OCI-LY1 (cell line): ENCODE data around the gene SH2B3.

Source experiments
- H2AFZ ChIP-seq: fragments of 200-600 bp; sonication (generic), shearing (Covaris generic); 2 replicates; pipeline ENCODE4 v1.6.0; 2014; ENCODE audit warnings: antibody characterized with exemption, mild to moderate bottlenecking, low read length
- H3F3A ChIP-seq: fragments of 200-600 bp; sonication (generic), shearing (Covaris generic); 2 replicates; pipeline ENCODE4 v1.6.0; 2014; ENCODE audit warnings: mild to moderate bottlenecking, antibody characterized with exemption, low read length, moderate library complexity; ENCODE audit not compliant: insufficient read depth
- H3K27ac ChIP-seq: fragments of 200-600 bp; sonication (generic); 2 replicates; pipeline ENCODE4 v1.5.1; 2014; ENCODE audit warnings: low read length, mixed run types, mild to moderate bottlenecking, low read depth; ENCODE audit not compliant: poor library complexity, severe bottlenecking
- H3K27me3 ChIP-seq: fragments of 200-600 bp; sonication (generic); 2 replicates; pipeline ENCODE4 v1.6.0; 2014; ENCODE audit warnings: antibody characterized with exemption, mild to moderate bottlenecking, low read length, moderate library complexity; ENCODE audit not compliant: insufficient read depth
- H3K36me3 ChIP-seq: fragments of 200-600 bp; sonication (generic); 2 replicates; pipeline ENCODE4 v1.6.1; 2014; ENCODE audit warnings: mild to moderate bottlenecking, antibody characterized with exemption, low read length, moderate library complexity, mixed read lengths; ENCODE audit not compliant: insufficient read depth
- H3K4me1 ChIP-seq: fragments of 200-600 bp; sonication (generic); 2 replicates; pipeline ENCODE4 v1.5.1; 2014; ENCODE audit warnings: mild to moderate bottlenecking, low read length, moderate library complexity; ENCODE audit not compliant: insufficient read depth, severe bottlenecking
- H3K4me2 ChIP-seq: fragments of 200-600 bp; sonication (generic), shearing (Covaris generic); 2 replicates; pipeline ENCODE4 v1.6.1; 2014; ENCODE audit warnings: low read length
- H3K4me3 ChIP-seq: fragments of 200-600 bp; sonication (generic); 2 replicates; pipeline ENCODE4 v1.5.1; 2014; ENCODE audit warnings: low read length, low read depth, mild to moderate bottlenecking, mixed read lengths; ENCODE audit not compliant: poor library complexity, severe bottlenecking
- H3K79me2 ChIP-seq: fragments of 200-600 bp; shearing (Covaris generic); 2 replicates; pipeline ENCODE4 v1.6.1; 2016; ENCODE audit warnings: mixed run types, low read length, mixed read lengths; ENCODE audit not compliant: insufficient read depth
- H3K9ac ChIP-seq: fragments of 200-600 bp; sonication (generic), shearing (Covaris generic); 2 replicates; pipeline ENCODE4 v1.6.1; 2014; ENCODE audit warnings: mild to moderate bottlenecking, low read length, mixed read lengths
- H3K9me2 ChIP-seq: fragments of 200-600 bp; sonication (generic), shearing (Covaris generic); 2 replicates; pipeline ENCODE4 v1.6.1; 2014; ENCODE audit warnings: low read depth, mild to moderate bottlenecking, low read length, mixed read lengths
- H3K9me3 ChIP-seq: fragments of 200-600 bp; shearing (Covaris generic); 2 replicates; pipeline ENCODE4 v1.6.1; 2014; ENCODE audit warnings: low read length, mixed read lengths
- H4K20me1 ChIP-seq: fragments of 200-600 bp; sonication (generic), shearing (Covaris generic); 2 replicates; pipeline ENCODE4 v1.6.0; 2016; ENCODE audit warnings: mild to moderate bottlenecking, low read length; ENCODE audit not compliant: insufficient read depth
- EZH2 ChIP-seq: fragments of 200-600 bp; sonication (generic), shearing (Covaris generic); IDR thresholded peaks from 2 replicates; pipeline ENCODE4 v1.8.0; 2017; ENCODE audit warnings: borderline replicate concordance, mixed run types, mild to moderate bottlenecking, antibody characterized with exemption, low read length, moderate library complexity, mixed read lengths
- TF ChIP-seq, protein P1 (sequence below): fragments of 200-600 bp; sonication (generic), shearing (Covaris generic); IDR thresholded peaks from 2 replicates; pipeline ENCODE4 v1.5.1; 2017; ENCODE audit warnings: mild to moderate bottlenecking, antibody characterized with exemption, low read length, moderate library complexity, mixed read lengths

Gene SH2B3

GRCh38 chr12:111454311-111454710 lies 48.6 kb downstream of the SH2B3 start:
- H3F3A ChIP-seq = no peaks in the 10 kb centered on the region
- no peak overlapping the region for H3K27ac ChIP-seq
- no peaks in the 10 kb centered on the region for H3K27me3 ChIP-seq
- no peaks in the 10 kb centered on the region for H4K20me1 ChIP-seq
- no peaks in the 10 kb centered on the region for H3K9me3 ChIP-seq
- no peaks in the 10 kb centered on the region for H3K9me2 ChIP-seq
- no peak overlapping the region for H2AFZ ChIP-seq
- H3K4me1 ChIP-seq = no peaks in the 10 kb centered on the region
- TF ChIP-seq, protein P1, sequence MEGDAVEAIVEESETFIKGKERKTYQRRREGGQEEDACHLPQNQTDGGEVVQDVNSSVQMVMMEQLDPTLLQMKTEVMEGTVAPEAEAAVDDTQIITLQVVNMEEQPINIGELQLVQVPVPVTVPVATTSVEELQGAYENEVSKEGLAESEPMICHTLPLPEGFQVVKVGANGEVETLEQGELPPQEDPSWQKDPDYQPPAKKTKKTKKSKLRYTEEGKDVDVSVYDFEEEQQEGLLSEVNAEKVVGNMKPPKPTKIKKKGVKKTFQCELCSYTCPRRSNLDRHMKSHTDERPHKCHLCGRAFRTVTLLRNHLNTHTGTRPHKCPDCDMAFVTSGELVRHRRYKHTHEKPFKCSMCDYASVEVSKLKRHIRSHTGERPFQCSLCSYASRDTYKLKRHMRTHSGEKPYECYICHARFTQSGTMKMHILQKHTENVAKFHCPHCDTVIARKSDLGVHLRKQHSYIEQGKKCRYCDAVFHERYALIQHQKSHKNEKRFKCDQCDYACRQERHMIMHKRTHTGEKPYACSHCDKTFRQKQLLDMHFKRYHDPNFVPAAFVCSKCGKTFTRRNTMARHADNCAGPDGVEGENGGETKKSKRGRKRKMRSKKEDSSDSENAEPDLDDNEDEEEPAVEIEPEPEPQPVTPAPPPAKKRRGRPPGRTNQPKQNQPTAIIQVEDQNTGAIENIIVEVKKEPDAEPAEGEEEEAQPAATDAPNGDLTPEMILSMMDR = no peak
- TF ChIP-seq EZH2 = no peak
- H3K36me3 ChIP-seq = peaks cover 41% of the 10 kb centered on the region
- no peak overlapping the region for H3K9ac ChIP-seq
- no peaks in the 10 kb centered on the region for H3K79me2 ChIP-seq
- no peak overlapping the region for H3K4me2 ChIP-seq
- H3K4me3 ChIP-seq = no peak overlapping the region

- no peak overlapping the region for H3K27ac ChIP-seq
- no peaks in the 10 kb centered on the region for H3K4me1 ChIP-seq
- H2AFZ ChIP-seq = no peak overlapping the region
- H3K4me3 ChIP-seq = no peak overlapping the region
- H3K36me3 ChIP-seq = peaks cover 41% of the 10 kb centered on the region
- no peaks in the 10 kb centered on the region for H4K20me1 ChIP-seq
- H3K9me3 ChIP-seq = no peaks in the 10 kb centered on the region
- H3K9ac ChIP-seq = no peak overlapping the region
- H3K9me2 ChIP-seq = no peaks in the 10 kb centered on the region
- no peak overlapping the region for H3K4me2 ChIP-seq
- no peaks in the 10 kb centered on the region for H3K27me3 ChIP-seq
- H3K79me2 ChIP-seq = no peaks in the 10 kb centered on the region
- TF ChIP-seq EZH2 = no peak
- TF ChIP-seq, protein P1 = no peak
- H3F3A ChIP-seq = no peaks in the 10 kb centered on the region
Measured at GRCh38 chr12:111454716-111455447, 49.2 kb downstream of the SH2B3 start.

DNA sequence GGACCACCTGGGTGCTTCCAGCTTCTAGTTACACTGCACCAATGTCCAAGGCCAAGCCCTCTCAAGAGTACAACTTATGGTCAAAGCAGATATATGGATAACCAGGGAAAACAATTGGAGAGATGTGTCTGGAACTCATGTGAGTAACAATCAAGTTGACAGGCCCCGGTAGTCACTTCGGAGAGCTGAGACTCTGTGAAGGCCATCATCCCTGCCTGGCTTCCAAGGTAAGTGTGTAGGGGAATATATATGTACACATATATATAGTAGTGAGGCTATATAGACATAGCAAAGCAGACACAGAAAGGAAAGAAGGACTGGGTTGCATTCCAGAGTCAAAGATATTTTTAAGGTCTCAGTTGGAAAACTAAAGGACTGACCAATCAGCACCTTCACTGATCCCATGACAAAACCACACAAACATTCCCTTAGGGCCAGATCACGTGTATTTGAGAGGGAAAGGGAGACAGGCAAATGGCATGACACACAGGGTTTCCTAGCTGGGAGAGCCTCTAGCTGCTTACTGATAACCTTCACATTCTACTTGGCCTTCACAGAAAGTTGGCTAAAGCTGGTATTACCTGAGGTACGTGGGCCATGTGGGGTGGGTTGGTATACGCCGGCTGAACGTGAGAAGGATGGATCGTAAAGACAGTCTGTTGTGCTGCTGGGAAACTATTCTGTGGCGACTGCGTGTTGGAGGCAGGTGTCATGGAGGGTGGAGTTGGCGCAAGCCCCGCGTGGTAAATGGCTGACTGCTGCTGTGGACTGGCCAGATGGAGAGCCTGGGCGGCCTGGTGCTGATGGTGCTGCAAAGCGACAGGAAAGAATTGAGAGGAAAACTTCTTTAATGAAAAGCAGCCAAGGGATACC lies 50.0 kb downstream of the SH2B3 start:
- Histone ChIP-seq H3K79me2 (no peaks in the 10 kb centered on the region), H3K4me2 (no peak overlapping the region), H4K20me1 (no peaks in the 10 kb centered on the region), H3K9ac (no peak overlapping the region), H3K4me3 (no peak overlapping the region), H3K27ac (no peak overlapping the region), H3F3A (no peaks in the 10 kb centered on the region), H3K36me3 (peaks cover 37% of the 10 kb centered on the region), H3K9me2 (no peaks in the 10 kb centered on the region), H3K27me3 (no peaks in the 10 kb centered on the region), H3K9me3 (no peaks in the 10 kb centered on the region), H2AFZ (no peak overlapping the region), H3K4me1 (no peaks in the 10 kb centered on the region)
- TF ChIP-seq EZH2 = no peak
- TF ChIP-seq, protein P1 = no peak
